H1 (cell line): Measurements from ENCODE around the gene HSF4. TPM values are rescaled to one million over a fixed set of nuclear protein-coding genes. Genes with fewer than 3 reads are reported as not detected.

Experiments
- CHD7 ChIP-seq: fragments of 300-600 bp; sonication (generic); IDR thresholded peaks from 2 replicates; pipeline ENCODE4 v1.7.1; 2012; ENCODE audit warnings: low read length, moderate library complexity, mild to moderate bottlenecking, inconsistent platforms; ENCODE audit not compliant: insufficient replicate concordance
- POLR2A ChIP-seq, 2 experiments: IDR thresholded peaks; 1 replicate in 1 of 2; 2 replicates in 1 of 2; pipeline ENCODE4 v1.6.1; 2011; ENCODE audit warnings: low read depth in 2 of 2, low read length in 2 of 2, mild to moderate bottlenecking in 2 of 2; ENCODE audit errors: control extremely low read depth in 1 of 2
- RNF2 ChIP-seq: fragments of 200-900, 300-1000 bp; sonication (generic); IDR thresholded peaks from 2 replicates; pipeline ENCODE4 v1.7.1; 2016; ENCODE audit warnings: borderline replicate concordance, low read depth, mild to moderate bottlenecking, antibody characterized with exemption, low read length; ENCODE audit not compliant: poor library complexity, severe bottlenecking; ENCODE audit errors: missing control alignments
- SIN3A ChIP-seq, 2 experiments: IDR thresholded peaks in 1 of 2; conservative IDR thresholded peaks in 1 of 2; 2 replicates each; pipeline ENCODE4 v1.6.1; 2011 to 2012; ENCODE audit warnings: low read length in 2 of 2, improper control_type of control experiment in 1 of 2, low read depth in 1 of 2, mild to moderate bottlenecking in 1 of 2
- polyA plus RNA-seq, 7 experiments: library from polyadenylated mRNA; depleted of rRNA in 3 of 7; stranded (reverse) in 5 of 7; unstranded in 2 of 7; fragments of >200 nt in 5 of 7; fragments of 200-250 nt in 2 of 7; gene quantifications; 1 replicate in 5 of 7; 2 replicates in 1 of 7; 4 replicates in 1 of 7; pipeline versions ENCODE4 v1.2.1 to v1.2.3, GENCODE V29; 2011 to 2013; ENCODE audit warnings: missing spikeins in 2 of 7, mixed read lengths in 2 of 7
- total RNA-seq: library from RNA; stranded (reverse); fragmentation: NEBNext Ultra II Directional; extraction: Animal tissue kit (Norgen Biotek cat#: 25700); gene quantifications from 2 replicates; pipeline ENCODE4 v1.2.1, GENCODE V29; 2021
- TF ChIP-seq, protein P1 (sequence below): IDR thresholded peaks from 2 replicates; pipeline ENCODE4 v1.6.1; 2012; ENCODE audit warnings: inconsistent platforms

The HSF4 gene
- total and polyA plus RNA-seq, 2 of the 8 experiments (the other 6 are each of a cell fraction or from before 2014, with no cell fraction given): 0.14 TPM; not detected in 1

DNA sequence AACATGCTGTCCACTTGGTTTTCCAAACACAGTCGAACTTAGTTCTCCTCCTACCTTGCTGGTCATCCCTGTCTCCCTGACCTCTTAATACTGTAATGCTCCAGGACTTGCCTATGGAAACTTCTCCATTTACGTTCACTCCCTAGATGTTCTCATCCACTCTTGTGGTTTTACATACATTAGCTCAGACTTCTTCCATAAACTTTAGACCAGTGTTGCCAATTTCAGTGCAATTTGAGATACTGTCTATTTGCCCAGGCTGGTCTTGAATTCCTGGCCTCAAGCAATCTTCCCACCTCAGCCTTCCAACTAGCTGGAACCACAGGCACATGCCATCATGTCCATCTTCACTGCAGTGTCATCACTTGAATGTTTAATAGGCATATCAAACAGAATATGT is 17.7 kb downstream of the HSF4 start (continued):
- no peak for TF ChIP-seq CHD7
- no peak for TF ChIP-seq POLR2A (IDR thresholded peaks at IDR 0.05; ENCODE audit: control extremely low read depth in 1 of 2, low read depth in 2 of 2, low read length in 2 of 2)
- TF ChIP-seq RNF2: no peak
- TF ChIP-seq, protein P1, sequence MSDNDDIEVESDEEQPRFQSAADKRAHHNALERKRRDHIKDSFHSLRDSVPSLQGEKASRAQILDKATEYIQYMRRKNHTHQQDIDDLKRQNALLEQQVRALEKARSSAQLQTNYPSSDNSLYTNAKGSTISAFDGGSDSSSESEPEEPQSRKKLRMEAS: no peak
- no peak for TF ChIP-seq SIN3A (conservative IDR thresholded peaks at IDR 0.05 in 1 of 2, IDR thresholded peaks at IDR 0.05 in 1 of 2; ENCODE audit: low read depth in 1 of 2, low read length in 2 of 2)
